Testis (tissue), 2 donors: Measurements from ENCODE around the gene FSIP2.

Experiments used
- POLR2A ChIP-seq: fragments of 450-650 bp; IDR thresholded peaks from one replicate; pipeline ENCODE4 v1.6.1; 2017; ENCODE audit warnings: antibody characterized with exemption, mild to moderate bottlenecking, moderate library complexity
- TF ChIP-seq, protein P1 (sequence below), 3 experiments: fragments of 450-650 bp in 2 of 3; fragments of 200-600 bp in 1 of 3; sonication (generic) in 1 of 3; IDR thresholded peaks; one replicate each; pipeline ENCODE4 v1.5.1; 2016 to 2019; ENCODE audit warnings: antibody characterized with exemption in 3 of 3, mild to moderate bottlenecking in 2 of 3, moderate library complexity in 1 of 3

DNA sequence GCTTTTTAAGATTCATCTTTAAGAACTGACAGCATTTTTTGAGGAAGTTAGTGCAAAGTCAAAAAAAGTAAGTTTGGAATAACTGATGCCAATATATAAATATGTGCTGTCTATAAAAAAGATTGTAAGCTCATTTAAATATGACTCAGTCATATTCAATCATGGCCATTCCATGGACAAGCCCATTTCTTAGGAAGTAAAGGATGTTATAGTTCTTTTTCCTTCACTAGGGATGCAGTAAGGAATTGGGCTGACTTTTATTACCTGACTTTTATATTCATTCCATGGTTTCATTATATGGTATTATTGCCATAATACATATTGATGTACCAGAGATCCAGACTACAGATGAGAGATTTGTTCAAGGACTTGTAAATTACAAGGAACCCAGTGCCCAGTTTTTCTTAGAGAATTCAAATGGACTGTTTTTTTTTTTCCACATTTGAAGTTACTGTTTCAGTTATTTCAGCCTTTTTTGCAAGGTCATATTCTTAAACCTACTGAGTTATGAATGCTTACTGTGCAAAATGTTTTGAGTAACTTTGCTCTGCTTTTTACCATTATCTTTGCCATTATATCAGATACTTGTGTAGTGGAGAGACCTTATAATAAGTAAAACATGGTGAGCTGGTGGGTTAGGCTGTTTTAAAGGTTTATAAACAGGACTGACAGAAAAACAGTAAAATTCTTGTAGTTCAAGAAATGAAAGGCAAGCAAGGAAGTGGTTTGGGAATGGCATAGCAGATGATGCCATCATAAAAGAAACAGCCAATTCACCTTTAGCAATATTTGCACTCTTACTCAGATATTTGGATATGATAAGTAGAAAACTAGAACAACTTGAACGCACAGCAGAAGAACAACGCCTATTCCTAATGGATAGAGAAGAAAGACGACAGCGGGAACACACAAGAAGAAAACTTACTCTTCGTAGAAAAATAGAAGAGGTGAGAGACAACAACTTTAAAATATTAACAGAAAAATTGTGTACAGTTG, 7.6 kb downstream of the FSIP2 start:
- TF ChIP-seq, protein P1, sequence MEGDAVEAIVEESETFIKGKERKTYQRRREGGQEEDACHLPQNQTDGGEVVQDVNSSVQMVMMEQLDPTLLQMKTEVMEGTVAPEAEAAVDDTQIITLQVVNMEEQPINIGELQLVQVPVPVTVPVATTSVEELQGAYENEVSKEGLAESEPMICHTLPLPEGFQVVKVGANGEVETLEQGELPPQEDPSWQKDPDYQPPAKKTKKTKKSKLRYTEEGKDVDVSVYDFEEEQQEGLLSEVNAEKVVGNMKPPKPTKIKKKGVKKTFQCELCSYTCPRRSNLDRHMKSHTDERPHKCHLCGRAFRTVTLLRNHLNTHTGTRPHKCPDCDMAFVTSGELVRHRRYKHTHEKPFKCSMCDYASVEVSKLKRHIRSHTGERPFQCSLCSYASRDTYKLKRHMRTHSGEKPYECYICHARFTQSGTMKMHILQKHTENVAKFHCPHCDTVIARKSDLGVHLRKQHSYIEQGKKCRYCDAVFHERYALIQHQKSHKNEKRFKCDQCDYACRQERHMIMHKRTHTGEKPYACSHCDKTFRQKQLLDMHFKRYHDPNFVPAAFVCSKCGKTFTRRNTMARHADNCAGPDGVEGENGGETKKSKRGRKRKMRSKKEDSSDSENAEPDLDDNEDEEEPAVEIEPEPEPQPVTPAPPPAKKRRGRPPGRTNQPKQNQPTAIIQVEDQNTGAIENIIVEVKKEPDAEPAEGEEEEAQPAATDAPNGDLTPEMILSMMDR (IDR thresholded peaks at IDR 0.05): no peak
- no peak for TF ChIP-seq POLR2A
